Testis (tissue), 3 donors: ENCODE results near the gene PCP4L1. TPM values are rescaled to one million over a fixed set of nuclear protein-coding genes. Genes with fewer than 3 reads are reported as not detected.

ENCODE experiments used
- DNase-seq: peaks from one replicate; pipeline ENCODE4 v3.0.0-alpha.2; 2019
- H3K27ac ChIP-seq, 2 donors: fragments of 200-600 bp; sonication (generic); one replicate each; pipeline ENCODE4 v1.5.1; 2019
- H3K27me3 ChIP-seq: fragments of 200-600 bp; sonication (generic); one replicate; pipeline ENCODE4 v1.5.1; 2019
- H3K36me3 ChIP-seq: fragments of 200-600 bp; sonication (generic); one replicate; pipeline ENCODE4 v1.5.1; 2017; ENCODE audit warnings: low read depth; ENCODE audit errors: missing control alignments
- H3K4me1 ChIP-seq: fragments of 200-600 bp; sonication (generic); one replicate; pipeline ENCODE4 v1.5.1; 2019
- H3K4me3 ChIP-seq, 2 donors: fragments of 200-600 bp; sonication (generic); one replicate each; pipeline ENCODE4 v1.5.1; 2017 to 2019
- H3K9me3 ChIP-seq: fragments of 200-600 bp; sonication (generic); one replicate; pipeline ENCODE4 v1.5.1; 2017
- POLR2A ChIP-seq: fragments of 450-650 bp; IDR thresholded peaks from one replicate; pipeline ENCODE4 v1.6.1; 2017; ENCODE audit warnings: antibody characterized with exemption, mild to moderate bottlenecking, moderate library complexity
- WGBS, 2 donors: methylation state at CpG; one replicate each; pipeline ENCODE4 v1.1.5; 2018; 5-methylcytosine and 5-hydroxymethylcytosine counted together
- intact Hi-C: fragments of 100-400 bp; cut with DNase I; formaldehyde crosslinking; loops from one replicate; pipeline ENCODE4 v1.15.1; 2023; ENCODE audit warnings: low total_unique reads
- microRNA-seq, 2 donors: library from miRNA; unstranded; fragments of <30 nt; microRNA quantifications; one replicate each; pipeline ENCODE4, GENCODE V29; 2016; ENCODE audit warnings: borderline number of aligned reads in 2 of 2, borderline replicate concordance in 1 of 2
- polyA plus RNA-seq: library from polyadenylated mRNA; stranded (reverse); fragments of 350-450 nt; fragmentation: Illumina TruSeq; extraction: RNeasy Lipid Tissue Mini Kit (QIAGEN cat#74804); gene quantifications from one replicate; pipeline ENCODE4 v1.2.3, GENCODE V29; 2014; ENCODE audit warnings: low read depth, low replicate concordance; ENCODE audit not compliant: insufficient read depth
- total RNA-seq, 2 donors: library from RNA; depleted of rRNA; stranded (reverse); fragments of >200 nt; gene quantifications; one replicate each; pipeline ENCODE4 v1.2.3, GENCODE V29; 2016
- TF ChIP-seq, protein P1 (sequence below), 3 experiments: fragments of 450-650 bp in 2 of 3; fragments of 200-600 bp in 1 of 3; sonication (generic) in 1 of 3; IDR thresholded peaks; one replicate each; pipeline ENCODE4 v1.5.1; 2016 to 2019; ENCODE audit warnings: antibody characterized with exemption in 3 of 3, mild to moderate bottlenecking in 2 of 3, moderate library complexity in 1 of 3

Gene PCP4L1
- total and polyA plus RNA-seq, 3 donors from 2014 or later: 0.79 to 4.3 (median 3.0) TPM

DNA sequence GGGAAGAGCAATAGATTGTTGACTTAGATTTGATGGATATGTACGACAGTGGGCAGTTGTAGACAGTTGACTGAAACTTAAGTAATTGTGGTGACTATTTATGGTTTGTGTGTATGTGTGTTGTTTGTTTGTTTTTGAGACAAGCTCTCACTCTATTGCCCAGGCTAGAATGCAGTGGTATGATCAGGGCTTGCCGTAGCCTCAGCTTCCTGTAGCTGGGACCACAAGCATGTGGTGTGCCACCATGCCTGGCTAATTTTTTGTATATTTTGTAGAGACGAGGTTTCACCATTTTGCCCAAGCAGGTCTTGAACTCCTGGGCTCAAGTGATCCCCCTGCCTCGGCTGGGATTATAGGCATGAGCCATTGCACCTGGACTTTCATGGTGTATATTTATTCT lies 65.5 kb downstream of the PCP4L1 start:
- no peaks in the 10 kb centered on the region for H3K27me3 ChIP-seq
- no peaks in the 10 kb centered on the region for H3K4me1 ChIP-seq
- H3K36me3 ChIP-seq: no peaks in the 10 kb centered on the region
- DNase-seq: no peak
- no peaks in the 10 kb centered on the region for H3K9me3 ChIP-seq
- intact Hi-C loops: no loop called here
- TF ChIP-seq, protein P1, sequence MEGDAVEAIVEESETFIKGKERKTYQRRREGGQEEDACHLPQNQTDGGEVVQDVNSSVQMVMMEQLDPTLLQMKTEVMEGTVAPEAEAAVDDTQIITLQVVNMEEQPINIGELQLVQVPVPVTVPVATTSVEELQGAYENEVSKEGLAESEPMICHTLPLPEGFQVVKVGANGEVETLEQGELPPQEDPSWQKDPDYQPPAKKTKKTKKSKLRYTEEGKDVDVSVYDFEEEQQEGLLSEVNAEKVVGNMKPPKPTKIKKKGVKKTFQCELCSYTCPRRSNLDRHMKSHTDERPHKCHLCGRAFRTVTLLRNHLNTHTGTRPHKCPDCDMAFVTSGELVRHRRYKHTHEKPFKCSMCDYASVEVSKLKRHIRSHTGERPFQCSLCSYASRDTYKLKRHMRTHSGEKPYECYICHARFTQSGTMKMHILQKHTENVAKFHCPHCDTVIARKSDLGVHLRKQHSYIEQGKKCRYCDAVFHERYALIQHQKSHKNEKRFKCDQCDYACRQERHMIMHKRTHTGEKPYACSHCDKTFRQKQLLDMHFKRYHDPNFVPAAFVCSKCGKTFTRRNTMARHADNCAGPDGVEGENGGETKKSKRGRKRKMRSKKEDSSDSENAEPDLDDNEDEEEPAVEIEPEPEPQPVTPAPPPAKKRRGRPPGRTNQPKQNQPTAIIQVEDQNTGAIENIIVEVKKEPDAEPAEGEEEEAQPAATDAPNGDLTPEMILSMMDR (IDR thresholded peaks at IDR 0.05): no peak
- no peak for TF ChIP-seq POLR2A
- no peak overlapping the region for H3K27ac ChIP-seq
- H3K4me3 ChIP-seq: no peak overlapping the region
- 84 to 94% methylated on average over 4 of the region's 4 CpGs for WGBS, 2 donors

DNA sequence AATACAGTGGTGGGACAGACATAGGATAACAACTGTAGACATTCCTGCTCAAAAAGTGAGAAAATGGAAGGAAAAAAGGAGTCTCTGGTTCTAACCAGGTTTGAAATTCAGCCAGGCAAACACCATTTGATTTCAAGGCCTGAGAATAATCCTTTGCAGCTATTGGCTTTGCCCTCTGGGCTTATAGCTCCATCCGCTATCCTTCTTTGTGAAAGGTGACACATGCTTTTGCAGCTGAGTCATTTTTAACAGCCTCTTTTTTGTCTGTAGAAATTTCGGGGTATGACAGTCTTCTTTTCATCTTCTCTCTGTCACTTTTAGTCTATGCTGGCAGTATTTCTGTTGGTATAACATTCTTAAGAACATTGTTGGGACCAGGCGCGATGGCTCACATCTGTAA lies 71.8 kb downstream of the PCP4L1 start:
- TF ChIP-seq, protein P1 (IDR thresholded peaks at IDR 0.05): no peak
- TF ChIP-seq POLR2A: no peak
- DNase-seq: no peak
- intact Hi-C loops: no loop called here
- 80 to 87% methylated on average over 4 of the region's 4 CpGs for WGBS, 2 donors
- no peaks in the 10 kb centered on the region for H3K4me1 ChIP-seq
- no peak overlapping the region for H3K4me3 ChIP-seq
- H3K36me3 ChIP-seq: no peaks in the 10 kb centered on the region
- no peak overlapping the region for H3K27ac ChIP-seq
- no peaks in the 10 kb centered on the region for H3K27me3 ChIP-seq
- no peaks in the 10 kb centered on the region for H3K9me3 ChIP-seq

DNA sequence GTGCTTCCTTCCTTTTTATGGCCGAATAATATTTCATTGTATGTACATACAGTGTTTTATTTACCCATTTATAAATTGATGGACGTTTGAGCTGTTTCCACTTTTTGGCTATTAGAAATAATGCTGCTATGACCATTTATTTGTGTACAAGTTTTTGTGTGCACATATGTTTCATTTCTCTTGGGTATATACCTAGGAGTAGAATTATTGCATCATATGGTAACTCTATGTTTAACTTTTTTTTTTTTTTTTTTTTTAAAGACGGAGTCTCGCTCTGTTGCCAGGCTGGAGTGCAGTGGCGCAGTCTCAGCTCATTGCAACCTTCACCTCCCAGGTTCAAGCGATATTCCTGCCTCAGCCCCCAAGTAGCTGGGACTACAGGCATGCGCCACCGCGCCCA lies 74.6 kb downstream of the PCP4L1 start:
- H3K27me3 ChIP-seq: no peaks in the 10 kb centered on the region
- WGBS, 2 donors: 90 to 95% methylated on average over 9 of the region's 9 CpGs
- no peaks in the 10 kb centered on the region for H3K36me3 ChIP-seq
- H3K4me3 ChIP-seq: no peak overlapping the region
- TF ChIP-seq POLR2A: no peak
- TF ChIP-seq, protein P1 (IDR thresholded peaks at IDR 0.05): no peak
- intact Hi-C loops: no loop called here
- no peaks in the 10 kb centered on the region for H3K4me1 ChIP-seq
- no peaks in the 10 kb centered on the region for H3K9me3 ChIP-seq
- H3K27ac ChIP-seq: no peak overlapping the region
- DNase-seq: no peak

Small RNAs within 50 kb of the gene (microRNA-seq; reads per million reads assigned to microRNA genes)
- gene MIR5187: 0.69 to 0.70 reads per million in 2 donors

Other genes with a start within 250 kb of the PCP4L1 start
- gene F11R, start 237.6 kb upstream of the PCP4L1 start, total RNA-seq: 10 to 100 TPM; 34.5 to 38.3 TPM
- 54.0 TPM for gene F11R, start 237.6 kb upstream of the PCP4L1 start, polyA plus RNA-seq
- gene TSTD1, start 219.8 kb upstream of the PCP4L1 start, total RNA-seq: 100 to 1,000 TPM; 100 to 103 TPM
- 52.2 TPM for gene TSTD1, start 219.8 kb upstream of the PCP4L1 start, polyA plus RNA-seq
- 10 to 100 TPM; 50.8 to 61.9 TPM for gene USF1, start 212.8 kb upstream of the PCP4L1 start, total RNA-seq
- 38.8 TPM for gene USF1, start 212.8 kb upstream of the PCP4L1 start, polyA plus RNA-seq
- gene ARHGAP30, start 188.9 kb upstream of the PCP4L1 start, total RNA-seq: 1 to 10 TPM in 1 of 2 donors, under 1 TPM in 1; 0.79 to 1.6 TPM
- 5.4 TPM for gene ARHGAP30, start 188.9 kb upstream of the PCP4L1 start, polyA plus RNA-seq
- 1 to 10 TPM in 1 of 2 donors, under 1 TPM in 1; 0.63 to 1.2 TPM for gene NECTIN4, start 169.2 kb upstream of the PCP4L1 start, total RNA-seq
- 1.3 TPM for gene NECTIN4, start 169.2 kb upstream of the PCP4L1 start, polyA plus RNA-seq
- 10 to 100 TPM; 55.8 to 57.2 TPM for gene KLHDC9, start 160.4 kb upstream of the PCP4L1 start, total RNA-seq
- gene KLHDC9, start 160.4 kb upstream of the PCP4L1 start, polyA plus RNA-seq: 144 TPM
- gene PFDN2, start 140.7 kb upstream of the PCP4L1 start, total RNA-seq: 10 to 100 TPM; 76.8 to 88.6 TPM
- gene PFDN2, start 140.7 kb upstream of the PCP4L1 start, polyA plus RNA-seq: 96.3 TPM
- 10 to 100 TPM; 44.8 to 51.1 TPM for gene NIT1, start 140.6 kb upstream of the PCP4L1 start, total RNA-seq
- 51.1 TPM for gene NIT1, start 140.6 kb upstream of the PCP4L1 start, polyA plus RNA-seq
- gene DEDD, start 126.1 kb upstream of the PCP4L1 start, total RNA-seq: 10 to 100 TPM; 53.8 to 54.0 TPM
- 92.7 TPM for gene DEDD, start 126.1 kb upstream of the PCP4L1 start, polyA plus RNA-seq
- gene UFC1, start 104.8 kb upstream of the PCP4L1 start, total RNA-seq: 10 to 100 TPM; 36.9 to 68.3 TPM
- gene UFC1, start 104.8 kb upstream of the PCP4L1 start, polyA plus RNA-seq: 129 TPM
- 10 to 100 TPM; 49.5 to 51.2 TPM for gene USP21, start 99.2 kb upstream of the PCP4L1 start, total RNA-seq
- gene USP21, start 99.2 kb upstream of the PCP4L1 start, polyA plus RNA-seq: 45.6 TPM
- gene PPOX, start 92.3 kb upstream of the PCP4L1 start, total RNA-seq: 10 to 100 TPM; 19.5 to 24.8 TPM
- 20.5 TPM for gene PPOX, start 92.3 kb upstream of the PCP4L1 start, polyA plus RNA-seq
- gene B4GALT3, start 81.2 kb upstream of the PCP4L1 start, total RNA-seq: 10 to 100 TPM; 46.3 to 62.2 TPM
- 56.2 TPM for gene B4GALT3, start 81.2 kb upstream of the PCP4L1 start, polyA plus RNA-seq
- 1 to 10 TPM; 2.4 to 3.2 TPM for gene ADAMTS4, start 59.7 kb upstream of the PCP4L1 start, total RNA-seq
- gene ADAMTS4, start 59.7 kb upstream of the PCP4L1 start, polyA plus RNA-seq: 2.7 TPM
- 100 to 1,000 TPM; 117 to 129 TPM for gene NDUFS2, start 56.4 kb upstream of the PCP4L1 start, total RNA-seq
- 82.9 TPM for gene NDUFS2, start 56.4 kb upstream of the PCP4L1 start, polyA plus RNA-seq
- gene FCER1G, start 43.5 kb upstream of the PCP4L1 start, total RNA-seq: 10 to 100 TPM in 1 of 2 donors, 1 to 10 TPM in 1; 2.1 to 13.3 TPM
- 60.9 TPM for gene FCER1G, start 43.5 kb upstream of the PCP4L1 start, polyA plus RNA-seq
- gene APOA2, start 35.1 kb upstream of the PCP4L1 start, total RNA-seq: not detected
- gene APOA2, start 35.1 kb upstream of the PCP4L1 start, polyA plus RNA-seq: 1.6 TPM
- gene TOMM40L, start 32.7 kb upstream of the PCP4L1 start, total RNA-seq: 1 to 10 TPM; 4.7 to 6.0 TPM
- gene TOMM40L, start 32.7 kb upstream of the PCP4L1 start, polyA plus RNA-seq: 7.5 TPM
- gene NR1I3, start 20.5 kb upstream of the PCP4L1 start, total RNA-seq: under 1 TPM; 0.31 to 0.68 TPM
- 0.57 TPM for gene NR1I3, start 20.5 kb upstream of the PCP4L1 start, polyA plus RNA-seq
- 1 to 10 TPM; 2.3 to 4.2 TPM for gene MPZ, start 51.2 kb downstream of the PCP4L1 start, total RNA-seq
- gene MPZ, start 51.2 kb downstream of the PCP4L1 start, polyA plus RNA-seq: 4.7 TPM
- gene SDHC, start 55.6 kb downstream of the PCP4L1 start, total RNA-seq: 10 to 100 TPM; 55.3 to 84.2 TPM
- gene SDHC, start 55.6 kb downstream of the PCP4L1 start, polyA plus RNA-seq: 188 TPM
- 10 to 100 TPM in 1 of 2 donors, 1 to 10 TPM in 1; 3.8 to 13.9 TPM for gene CFAP126, start 109.1 kb downstream of the PCP4L1 start, total RNA-seq
- gene CFAP126, start 109.1 kb downstream of the PCP4L1 start, polyA plus RNA-seq: 45.4 TPM
- gene FCGR2A, start 246.7 kb downstream of the PCP4L1 start, total RNA-seq: 10 to 100 TPM in 1 of 2 donors, 1 to 10 TPM in 1; 7.2 to 19.9 TPM
- 15.4 TPM for gene FCGR2A, start 246.7 kb downstream of the PCP4L1 start, polyA plus RNA-seq